ENCODE measurements around the gene RCC2. TPM values are rescaled to one million over a fixed set of nuclear protein-coding genes. Genes with fewer than 3 reads are reported as not detected.

RCC2 gene
- total and polyA plus RNA-seq, 8 donors: 11.5 to 45.4 (median 18.6) TPM

- WGBS, 2 donors: 60 to 63% methylated on average over 6 of the region's 6 CpGs
- no peak for DNase-seq
- FAIRE-seq: no peak
- no peak for ATAC-seq
- intact Hi-C loops (cut with DNase I): no loop called here
- no peaks in the 10 kb centered on the region for H3K9me3 ChIP-seq
- no peaks in the 10 kb centered on the region for H3K4me1 ChIP-seq
- TF ChIP-seq CTCF (IDR thresholded peaks at IDR 0.05): no peak
- peaks cover 0 to 12% (median under 1%) of the 10 kb centered on the region in 3 donors for H3K36me3 ChIP-seq
- H3K27me3 ChIP-seq: no peaks in the 10 kb centered on the region
- no peak overlapping the region for H3K4me3 ChIP-seq
- H3K27ac ChIP-seq: no peak overlapping the region
Observed at GRCh38 chr1:17404820-17405219, 34.7 kb downstream of the RCC2 start.

- ATAC-seq: no peak
- Histone ChIP-seq H3K9me3 (no peaks in the 10 kb centered on the region), H3K27me3 (no peaks in the 10 kb centered on the region), H3K36me3 (peaks cover 0 to 6% (median 0%) of the 10 kb centered on the region in 3 donors), H3K4me3 (no peak overlapping the region), H3K27ac (no peak overlapping the region), H3K4me1 (no peaks in the 10 kb centered on the region)
- intact Hi-C loops (cut with DNase I): no loop called here
- no peak for DNase-seq
- no peak for FAIRE-seq
- TF ChIP-seq CTCF (IDR thresholded peaks at IDR 0.05): no peak
- 57 to 59% methylated on average over 15 of the region's 15 CpGs for WGBS, 2 donors
Observed at GRCh38 chr1:17404034-17404684, 35.3 kb downstream of the RCC2 start.

GRCh38 chr1:17403081-17403480 is 36.4 kb downstream of the RCC2 start:
- Histone ChIP-seq H3K4me1 (no peaks in the 10 kb centered on the region), H3K9me3 (no peaks in the 10 kb centered on the region), H3K27ac (no peak overlapping the region), H3K4me3 (no peak overlapping the region), H3K36me3 (no peaks in the 10 kb centered on the region), H3K27me3 (no peaks in the 10 kb centered on the region)
- TF ChIP-seq CTCF (IDR thresholded peaks at IDR 0.05): no peak
- FAIRE-seq (no peak), DNase-seq (no peak), ATAC-seq (no peak)
- intact Hi-C loops (cut with DNase I): no loop called here
- 34 to 42% methylated on average over 3 of the region's 3 CpGs for WGBS, 2 donors

GRCh38 chr1:17401841-17402240 is 37.6 kb downstream of the RCC2 start:
- no peak overlapping the region for H3K27ac ChIP-seq
- DNase-seq (no peak), FAIRE-seq (no peak), ATAC-seq (no peak)
- intact Hi-C loops (cut with DNase I): no loop called here
- no peaks in the 10 kb centered on the region for H3K4me1 ChIP-seq
- no peaks in the 10 kb centered on the region for H3K27me3 ChIP-seq
- TF ChIP-seq CTCF (IDR thresholded peaks at IDR 0.05): no peak
- H3K9me3 ChIP-seq: no peaks in the 10 kb centered on the region
- H3K4me3 ChIP-seq: no peak overlapping the region
- H3K36me3 ChIP-seq: no peaks in the 10 kb centered on the region
- 48 to 57% methylated on average over 4 of the region's 4 CpGs for WGBS, 2 donors

GRCh38 chr1:17400725-17401341 is 38.6 kb downstream of the RCC2 start:
- Histone ChIP-seq H3K27me3 (no peaks in the 10 kb centered on the region), H3K36me3 (no peaks in the 10 kb centered on the region), H3K9me3 (no peaks in the 10 kb centered on the region), H3K4me1 (no peaks in the 10 kb centered on the region), H3K4me3 (no peak overlapping the region), H3K27ac (no peak overlapping the region)
- no peak for DNase-seq
- TF ChIP-seq CTCF (IDR thresholded peaks at IDR 0.05): no peak
- no peak for ATAC-seq
- 83 to 84% methylated on average over 11 of the region's 11 CpGs for WGBS, 2 donors
- no peak for FAIRE-seq
- intact Hi-C loops (cut with DNase I): no loop called here

Data from pancreas (tissue), 10 donors.